Common myeloid progenitor, CD34-positive (primary cell): ENCODE results near the gene SLF2.

ENCODE experiments used
- CTCF ChIA-PET: fragments of 350-600 bp; sonication (Branson Sonifier 250); formaldehyde crosslinking; loops from one replicate; lab custom pipeline; 2021; ENCODE audit warnings: antibody characterized with exemption; lab: Charles Lee
- POLR2A ChIA-PET: fragments of 350-600 bp; sonication (Branson Sonifier 250); formaldehyde crosslinking; loops from one replicate; lab custom pipeline; 2021; ENCODE audit warnings: antibody characterized with exemption; lab: Charles Lee
- DNase-seq, 3 donors: peaks; one replicate each; pipeline versions ENCODE4 v3.0.0 to v3.0.0-alpha.2; 2013
- H3K27ac ChIP-seq, 2 experiments: 1 replicate in 1 of 2; 2 replicates in 1 of 2; pipeline ENCODE4 v1.7.0; 2013; ENCODE audit warnings: inconsistent platforms in 2 of 2, low read length in 2 of 2, mild to moderate bottlenecking in 2 of 2, low read depth in 1 of 2, moderate library complexity in 1 of 2; ENCODE audit not compliant: severe bottlenecking in 2 of 2, insufficient read depth in 1 of 2, poor library complexity in 1 of 2
- H3K27me3 ChIP-seq, 5 experiments: replicated peaks in 2 of 5; 1 replicate in 3 of 5; 2 replicates in 2 of 5; pipeline versions ENCODE4 v1.6.1 to v1.7.0; 2013; ENCODE audit warnings: low read length in 4 of 5, mild to moderate bottlenecking in 2 of 5, moderate library complexity in 2 of 5, inconsistent platforms in 1 of 5; ENCODE audit not compliant: insufficient read depth in 5 of 5, control insufficient read depth in 4 of 5
- H3K36me3 ChIP-seq, 4 experiments: 1 replicate in 2 of 4; 2 replicates in 2 of 4; pipeline versions ENCODE4 v1.6.1 to v1.7.0; 2013; ENCODE audit warnings: low read length in 3 of 4, control low read depth in 1 of 4, mild to moderate bottlenecking in 1 of 4; ENCODE audit not compliant: control insufficient read depth in 4 of 4, insufficient read depth in 4 of 4
- H3K4me1 ChIP-seq, 4 experiments: 1 replicate in 3 of 4; 2 replicates in 1 of 4; pipeline versions ENCODE4 v1.6.1 to v1.7.1; 2013; ENCODE audit warnings: low read length in 3 of 4, mild to moderate bottlenecking in 3 of 4, control low read depth in 1 of 4, inconsistent platforms in 1 of 4, moderate library complexity in 1 of 4; ENCODE audit not compliant: control insufficient read depth in 4 of 4, insufficient read depth in 4 of 4; ENCODE audit errors: control extremely low read depth in 1 of 4
- H3K4me3 ChIP-seq, 7 experiments: 1 replicate in 4 of 7; 2 replicates in 3 of 7; pipeline versions ENCODE4 v1.5.1 to v1.7.0; 2013; ENCODE audit warnings: mild to moderate bottlenecking in 7 of 7, low read length in 6 of 7, moderate library complexity in 6 of 7, inconsistent platforms in 2 of 7, low read depth in 2 of 7, control low read depth in 1 of 7; ENCODE audit not compliant: insufficient read depth in 4 of 7, control insufficient read depth in 1 of 7; ENCODE audit errors: extremely low read depth in 1 of 7
- H3K9me3 ChIP-seq, 5 experiments: 1 replicate in 4 of 5; 2 replicates in 1 of 5; pipeline versions ENCODE4 v1.6.1 to v1.7.1; 2013; ENCODE audit warnings: low read length in 4 of 5, mild to moderate bottlenecking in 2 of 5, inconsistent platforms in 1 of 5, low read depth in 1 of 5, moderate library complexity in 1 of 5; ENCODE audit not compliant: control insufficient read depth in 4 of 5, insufficient read depth in 2 of 5; ENCODE audit errors: control extremely low read depth in 1 of 5
- WGBS: methylation state at CpG from one replicate; pipeline ENCODE4 v1.1.5; 2013; ENCODE audit not compliant: insufficient coverage; 5-methylcytosine and 5-hydroxymethylcytosine counted together

The SLF2 gene

GRCh38 chr10:100987685-100988049, 74.9 kb downstream of the SLF2 start:
- ChIA-PET CTCF (interaction anchor here (1.8 to 23.7 kb wide), 4 partner anchors 10 to 42 kb away, joined by 5 to 311 read pairs (median 26); partner anchors contain the start of gene LZTS2), POLR2A (interaction anchor here (1.2 kb wide), 1 partner anchor 12 kb away, joined by 3 read pairs; the partner anchor contains the start of gene LZTS2)
- Histone ChIP-seq H3K4me3 (peak overlapping the region; percentile 65 to 98 (median 93)), H3K27me3 (no peaks in the 10 kb centered on the region), H3K27ac (peak overlapping the region in 1 of 2 experiments; percentile 76), H3K9me3 (no peaks in the 10 kb centered on the region), H3K4me1 (peaks cover 4 to 36% (median 25%) of the 10 kb centered on the region in 4 experiments), H3K36me3 (peaks cover 11 to 50% (median 37%) of the 10 kb centered on the region in 4 experiments)
- DNase-seq, result no peak
- 3% methylated on average over 15 of the region's 15 CpGs for whole genome bisulfite sequencing

GRCh38 chr10:100988166-100988565, 75.4 kb downstream of the SLF2 start:
- Histone ChIP-seq H3K4me3 (peak overlapping the region; percentile 65 to 98 (median 93)), H3K36me3 (peaks cover 13 to 51% (median 36%) of the 10 kb centered on the region in 4 experiments), H3K9me3 (no peaks in the 10 kb centered on the region), H3K27ac (peak overlapping the region in 1 of 2 experiments; percentile 76), H3K27me3 (no peaks in the 10 kb centered on the region), H3K4me1 (peaks cover 4 to 36% (median 25%) of the 10 kb centered on the region in 4 experiments)
- WGBS, result 75% methylated on average over 10 of the region's 10 CpGs
- no peak for DNase-seq
- ChIA-PET CTCF (interaction anchor here (0.7 to 23.7 kb wide), 4 partner anchors 9 to 29 kb away, joined by 3 to 311 read pairs (median 98); partner anchors contain the start of gene LZTS2), POLR2A (no interaction called here)

GRCh38 chr10:100989088-100989487, 76.3 kb downstream of the SLF2 start:
- peaks cover 4 to 36% (median 25%) of the 10 kb centered on the region in 4 experiments for H3K4me1 ChIP-seq
- CTCF ChIA-PET, result interaction anchor here (0.6 to 23.7 kb wide), 5 partner anchors 8 to 28 kb away, joined by 3 to 311 read pairs (median 44); partner anchors contain the start of genes LZTS2 and SEMA4G
- H3K36me3 ChIP-seq, result peaks cover 16 to 56% (median 40%) of the 10 kb centered on the region in 4 experiments
- H3K27me3 ChIP-seq, result no peaks in the 10 kb centered on the region
- no peak overlapping the region for H3K4me3 ChIP-seq
- H3K9me3 ChIP-seq, result no peaks in the 10 kb centered on the region
- H3K27ac ChIP-seq, result no peak overlapping the region
- POLR2A ChIA-PET, result no interaction called here
- WGBS, result 97% methylated on average over 21 of the region's 21 CpGs
- DNase-seq, result no peak

- peaks cover 0 to 42% (median 28%) of the 10 kb centered on the region in 4 experiments for H3K4me1 ChIP-seq
- H3K27ac ChIP-seq, result no peak overlapping the region
- ChIA-PET CTCF (interaction anchor here (1.0 to 23.7 kb wide), 8 partner anchors 10 to 58 kb away, joined by 3 to 311 read pairs (median 4); no protein-coding TSS in a partner anchor), POLR2A (no interaction called here)
- no peak for DNase-seq
- H3K4me3 ChIP-seq, result no peak overlapping the region
- no peaks in the 10 kb centered on the region for H3K27me3 ChIP-seq
- 74% methylated on average over 7 of the region's 10 CpGs for WGBS
- no peaks in the 10 kb centered on the region for H3K9me3 ChIP-seq
- H3K36me3 ChIP-seq, result peaks cover 16 to 51% (median 36%) of the 10 kb centered on the region in 4 experiments
Measured at GRCh38 chr10:100993986-100994708, 81.4 kb downstream of the SLF2 start.

GRCh38 chr10:100995181-100995580, 82.4 kb downstream of the SLF2 start:
- Histone ChIP-seq H3K36me3 (peaks cover 16 to 42% (median 27%) of the 10 kb centered on the region in 4 experiments), H3K27me3 (no peaks in the 10 kb centered on the region), H3K4me1 (peaks cover 0 to 37% (median 28%) of the 10 kb centered on the region in 4 experiments), H3K4me3 (no peak overlapping the region), H3K27ac (no peak overlapping the region), H3K9me3 (no peaks in the 10 kb centered on the region)
- 93% methylated on average over 4 of the region's 6 CpGs for WGBS
- DNase-seq, result no peak
- CTCF ChIA-PET, result interaction anchor here (1.3 to 23.7 kb wide), 5 partner anchors 8 to 48 kb away, joined by 3 to 311 read pairs (median 44); partner anchors contain the start of genes MRPL43 and TWNK
- POLR2A ChIA-PET, result no interaction called here

GRCh38 chr10:100996678-100997359, 84.1 kb downstream of the SLF2 start:
- ChIA-PET CTCF (interaction anchor here (1.0 to 23.7 kb wide), 9 partner anchors 9 to 55 kb away, joined by 3 to 311 read pairs (median 4); partner anchors contain the start of genes MRPL43 and TWNK), POLR2A (interaction anchor here (0.5 to 1.7 kb wide), 2 partner anchors 35 to 363 kb away, joined by 3 to 7 read pairs; partner anchors contain the start of genes PDZD7 and SFXN3)
- 3% methylated on average over 29 of the region's 46 CpGs for WGBS
- peaks cover 5 to 29% (median 14%) of the 10 kb centered on the region in 4 experiments for H3K36me3 ChIP-seq
- no peaks in the 10 kb centered on the region for H3K9me3 ChIP-seq
- H3K4me3 ChIP-seq, result peak overlapping the region; percentile 76 to 93 (median 84)
- no peaks in the 10 kb centered on the region for H3K27me3 ChIP-seq
- no peak for DNase-seq
- H3K27ac ChIP-seq, result peak overlapping the region; percentile 15 to 90
- peaks cover 0 to 53% (median 44%) of the 10 kb centered on the region in 4 experiments for H3K4me1 ChIP-seq
